ENCODE measurements around the gene COL4A1. TPM values are rescaled to one million over a fixed set of nuclear protein-coding genes. Genes with fewer than 3 reads are reported as not detected.

COL4A1 gene
- total RNA-seq, 2 experiments from 2014 or later: not detected

DNA sequence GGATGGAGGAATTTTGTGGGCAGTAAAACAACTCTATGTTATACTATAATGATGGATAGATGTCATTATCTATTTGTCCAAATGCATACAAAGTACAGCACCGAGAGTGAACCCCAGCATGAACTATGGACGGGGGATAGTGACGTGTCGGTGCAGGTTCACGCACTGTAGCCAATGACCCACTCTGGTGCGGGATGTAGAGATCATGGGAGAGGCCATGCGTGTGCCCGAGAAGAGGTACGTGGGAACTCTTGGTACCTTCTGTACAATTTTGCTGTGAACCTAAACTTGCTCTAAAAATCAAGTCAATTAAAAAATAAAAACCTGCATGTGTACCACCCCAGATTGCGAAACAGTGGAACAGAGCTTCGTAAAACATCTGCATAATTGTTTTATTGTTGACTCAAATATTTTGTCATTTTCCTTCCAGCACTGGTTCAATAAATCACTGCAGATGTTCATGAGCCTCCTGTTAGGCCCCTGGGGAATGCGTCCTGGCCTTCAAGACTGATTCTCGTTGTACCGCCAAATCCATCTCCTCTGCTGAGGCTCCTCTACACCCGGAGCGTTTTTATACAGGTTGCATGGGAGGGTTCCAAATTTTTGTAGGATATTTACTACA lies 30.9 kb downstream of the COL4A1 start:
- Mint-ChIP-seq H3K9me3 (no peaks in the 10 kb centered on the region), H3K4me3 (no peak overlapping the region), H3K4me1 (peaks cover 3% of the 10 kb centered on the region), H3K36me3 (no peaks in the 10 kb centered on the region), H3K27me3 (peaks cover 27% of the 10 kb centered on the region), H3K27ac (no peak overlapping the region)
- no peak for DNase-seq

DNA sequence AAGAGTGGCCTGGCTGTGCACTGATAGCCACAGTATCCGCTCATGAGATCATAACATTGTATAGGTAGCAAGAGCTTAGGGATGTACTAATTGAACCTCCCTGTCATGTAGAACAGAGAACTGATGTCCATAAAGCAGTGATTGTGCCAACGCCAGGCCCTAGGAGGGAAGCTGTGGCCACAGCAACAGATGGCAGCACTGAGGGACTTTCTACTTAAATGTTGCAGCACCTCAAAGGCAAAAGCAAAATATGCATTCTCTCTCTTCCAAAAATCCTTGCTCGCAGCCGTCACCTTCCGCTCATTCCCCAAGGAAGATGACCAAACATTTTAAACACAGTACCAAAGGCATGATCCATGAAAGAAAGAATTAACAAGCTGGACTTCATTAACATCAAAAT lies 32.3 kb downstream of the COL4A1 start:
- Mint-ChIP-seq H3K27ac (no peak overlapping the region), H3K4me1 (no peaks in the 10 kb centered on the region), H3K27me3 (peaks cover 26% of the 10 kb centered on the region), H3K4me3 (no peak overlapping the region), H3K9me3 (no peaks in the 10 kb centered on the region), H3K36me3 (no peaks in the 10 kb centered on the region)
- no peak for DNase-seq

DNA sequence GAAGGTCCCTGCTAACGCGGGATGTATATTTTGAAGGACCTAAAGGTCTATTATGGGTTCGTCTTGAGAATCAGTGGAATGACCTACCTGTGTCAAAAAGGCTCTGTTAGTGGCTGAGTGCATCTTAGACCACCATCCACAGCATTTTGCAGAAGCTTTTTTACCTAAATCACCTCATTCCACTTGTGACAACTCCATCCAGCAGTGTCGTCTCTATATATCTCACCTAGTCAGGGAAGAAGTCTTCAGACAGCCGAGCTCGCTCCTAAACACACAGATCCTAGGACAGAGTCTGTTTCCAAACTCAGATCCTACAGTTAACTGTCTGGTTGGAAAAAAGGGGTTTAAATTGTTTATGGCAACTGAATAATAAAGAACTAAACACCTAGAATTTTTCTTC lies 33.7 kb downstream of the COL4A1 start:
- no peak overlapping the region for H3K4me3 Mint-ChIP-seq
- no peaks in the 10 kb centered on the region for H3K36me3 Mint-ChIP-seq
- H3K4me1 Mint-ChIP-seq: no peaks in the 10 kb centered on the region
- H3K27me3 Mint-ChIP-seq: peaks cover 21% of the 10 kb centered on the region
- no peaks in the 10 kb centered on the region for H3K9me3 Mint-ChIP-seq
- DNase-seq: no peak
- H3K27ac Mint-ChIP-seq: no peak overlapping the region

DNA sequence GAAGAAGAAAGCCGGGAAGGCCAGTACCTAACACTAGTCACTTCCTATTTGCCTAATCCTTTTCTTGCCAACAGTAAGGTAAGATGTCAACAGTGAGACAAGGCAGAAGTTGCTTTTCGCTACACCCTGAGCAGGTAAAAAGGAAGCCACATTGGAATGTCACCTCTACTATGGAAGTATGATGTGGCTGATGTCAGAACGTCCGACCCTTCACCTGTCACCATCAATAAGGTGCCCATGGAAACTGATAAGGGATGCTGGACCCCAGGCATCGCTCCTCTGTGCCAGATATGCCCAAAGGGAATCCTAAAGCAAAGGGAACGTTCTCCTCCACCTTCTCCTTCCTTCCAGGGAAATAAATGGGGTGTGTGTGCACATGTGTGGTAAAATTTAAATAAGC lies 34.3 kb downstream of the COL4A1 start:
- H3K27ac Mint-ChIP-seq: no peak overlapping the region
- no peaks in the 10 kb centered on the region for H3K9me3 Mint-ChIP-seq
- no peak overlapping the region for H3K4me3 Mint-ChIP-seq
- H3K36me3 Mint-ChIP-seq: no peaks in the 10 kb centered on the region
- no peak for DNase-seq
- peaks cover 19% of the 10 kb centered on the region for H3K27me3 Mint-ChIP-seq
- no peaks in the 10 kb centered on the region for H3K4me1 Mint-ChIP-seq

DNA sequence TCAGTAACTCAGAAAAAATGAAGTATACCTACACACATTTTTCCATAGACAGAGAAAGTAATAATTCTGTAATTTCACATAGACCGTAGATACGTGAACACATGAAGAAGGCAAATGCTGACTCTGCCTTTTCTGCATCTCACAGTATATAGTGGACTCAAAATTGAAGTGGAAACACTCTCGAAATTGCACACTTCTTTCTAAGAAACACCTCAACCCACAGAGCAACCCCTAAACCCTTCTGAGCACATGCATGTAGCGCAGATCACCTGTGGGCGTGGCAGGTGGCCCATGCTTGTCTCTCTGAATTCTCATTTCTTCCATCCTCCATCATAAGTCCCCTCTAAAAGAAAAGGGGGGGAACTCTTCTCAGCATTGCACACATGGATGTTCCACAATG lies 34.7 kb downstream of the COL4A1 start:
- H3K9me3 Mint-ChIP-seq: no peaks in the 10 kb centered on the region
- H3K4me1 Mint-ChIP-seq: no peaks in the 10 kb centered on the region
- H3K36me3 Mint-ChIP-seq: no peaks in the 10 kb centered on the region
- no peak for DNase-seq
- H3K27me3 Mint-ChIP-seq: peaks cover 19% of the 10 kb centered on the region
- no peak overlapping the region for H3K4me3 Mint-ChIP-seq
- H3K27ac Mint-ChIP-seq: no peak overlapping the region

DNA sequence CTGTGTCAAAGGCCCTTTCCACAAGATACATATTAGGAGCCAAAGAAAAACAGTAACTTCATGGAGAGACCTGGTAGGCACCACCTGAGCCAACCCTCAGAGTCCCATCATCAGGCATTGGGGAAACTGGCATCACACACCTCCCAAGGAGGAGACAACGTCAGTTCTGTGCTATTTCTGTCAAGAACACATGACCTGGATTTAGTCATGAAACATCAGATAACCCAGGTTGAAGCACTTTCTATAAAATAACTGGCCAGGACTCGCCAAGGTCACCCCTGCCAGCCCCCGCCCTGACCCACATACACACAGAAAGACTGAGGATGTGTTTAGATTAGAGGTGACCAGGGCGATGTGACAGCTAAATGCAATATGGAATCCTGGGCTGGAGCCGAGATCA lies 35.6 kb downstream of the COL4A1 start:
- no peak for DNase-seq
- Mint-ChIP-seq H3K27me3 (peaks cover 19% of the 10 kb centered on the region), H3K36me3 (no peaks in the 10 kb centered on the region), H3K4me3 (no peak overlapping the region), H3K4me1 (no peaks in the 10 kb centered on the region), H3K9me3 (no peaks in the 10 kb centered on the region), H3K27ac (no peak overlapping the region)

DNA sequence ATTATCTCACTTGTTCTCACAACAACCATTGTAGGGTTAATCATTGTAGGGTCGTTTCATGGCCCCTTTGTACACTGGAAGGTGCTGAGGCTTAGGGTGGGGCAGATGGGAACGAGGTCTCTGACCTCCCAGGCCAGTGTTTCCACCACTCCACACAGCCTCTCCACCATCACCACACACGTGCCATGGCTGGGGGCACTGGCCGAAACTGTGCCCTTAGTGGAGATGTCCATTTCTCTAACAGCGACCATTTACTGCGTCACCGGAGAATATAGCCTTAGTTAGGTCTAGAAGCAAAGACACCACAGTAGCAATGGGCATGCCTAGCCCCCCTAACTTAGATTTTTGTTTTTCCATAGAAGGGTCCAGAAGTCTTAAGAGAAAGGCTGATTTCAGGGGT lies 36.5 kb downstream of the COL4A1 start:
- Mint-ChIP-seq H3K27ac (no peak overlapping the region), H3K4me1 (no peaks in the 10 kb centered on the region), H3K4me3 (no peak overlapping the region)

DNA sequence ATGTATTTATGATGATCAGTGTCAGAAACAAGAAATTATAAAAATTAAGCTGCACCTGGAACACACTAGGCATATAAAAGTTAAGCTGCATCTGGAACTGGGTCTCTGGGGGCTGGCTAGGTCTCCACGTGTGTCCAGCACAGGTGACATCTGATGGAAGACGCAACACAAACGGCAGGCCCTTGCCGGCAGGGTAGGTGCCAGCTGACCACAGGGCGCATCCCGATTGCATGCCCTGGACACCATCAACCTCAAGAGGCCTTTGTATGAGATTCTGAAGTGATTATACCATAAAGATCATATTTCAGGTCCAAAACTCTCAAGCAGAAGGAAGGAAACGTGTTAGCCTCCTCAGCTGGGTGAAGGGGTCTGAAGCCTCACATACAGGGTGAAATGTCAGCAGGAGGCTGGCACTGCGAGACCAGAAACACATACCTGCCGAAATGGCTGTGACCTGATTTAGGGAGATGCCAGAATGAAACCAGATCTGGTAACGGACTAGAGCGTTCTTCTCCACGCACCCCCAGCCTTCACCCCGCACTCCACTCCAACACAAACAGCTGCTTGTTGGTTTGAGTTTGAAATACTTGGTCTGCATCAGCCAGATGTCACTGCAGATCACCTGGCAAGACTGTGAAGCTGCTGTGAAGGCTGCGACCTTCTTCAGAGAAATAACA lies 37.3 kb downstream of the COL4A1 start:
- Mint-ChIP-seq H3K27me3 (peaks cover 22% of the 10 kb centered on the region), H3K4me3 (no peak overlapping the region), H3K36me3 (no peaks in the 10 kb centered on the region), H3K4me1 (no peaks in the 10 kb centered on the region), H3K9me3 (no peaks in the 10 kb centered on the region), H3K27ac (no peak overlapping the region)
- no peak for DNase-seq

More for the DNA sequence above, 36.5 kb downstream of the COL4A1 start:
- DNase-seq: no peak
- H3K9me3 Mint-ChIP-seq: no peaks in the 10 kb centered on the region
- H3K36me3 Mint-ChIP-seq: no peaks in the 10 kb centered on the region
- peaks cover 19% of the 10 kb centered on the region for H3K27me3 Mint-ChIP-seq

DNA sequence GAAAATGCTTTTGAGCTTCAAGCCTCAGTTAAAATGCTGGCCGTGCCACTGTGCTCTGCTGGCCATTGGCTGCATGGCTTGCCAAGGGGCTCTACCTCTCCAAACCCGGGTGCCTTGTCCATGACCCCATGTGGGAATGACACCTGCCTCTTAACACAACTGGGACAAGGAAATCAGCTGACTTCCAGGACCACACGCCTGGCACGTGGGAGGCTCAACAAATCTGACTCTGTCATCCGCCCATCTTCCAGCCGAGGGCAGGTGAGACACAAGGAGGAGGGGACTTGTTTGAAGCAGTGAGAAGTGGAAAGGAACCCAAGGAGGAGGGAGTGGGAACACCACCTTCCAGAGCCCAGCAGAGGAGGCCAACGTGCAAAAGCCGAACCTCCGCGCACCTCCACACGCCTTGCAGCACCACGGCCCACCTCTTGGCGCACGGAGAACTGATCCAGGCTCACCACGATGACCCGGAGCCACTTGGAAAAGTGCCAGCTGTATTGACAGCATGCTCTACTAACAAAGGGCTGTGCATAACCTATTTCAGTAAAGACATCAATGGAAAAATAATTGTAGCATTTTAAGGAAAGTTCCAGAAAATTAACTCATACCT lies 38.3 kb downstream of the COL4A1 start:
- H3K4me3 Mint-ChIP-seq: no peak overlapping the region
- H3K27ac Mint-ChIP-seq: no peak overlapping the region
- H3K4me1 Mint-ChIP-seq: no peaks in the 10 kb centered on the region
- no peaks in the 10 kb centered on the region for H3K36me3 Mint-ChIP-seq
- DNase-seq: no peak
- H3K27me3 Mint-ChIP-seq: peaks cover 27% of the 10 kb centered on the region
- H3K9me3 Mint-ChIP-seq: no peaks in the 10 kb centered on the region

DNA sequence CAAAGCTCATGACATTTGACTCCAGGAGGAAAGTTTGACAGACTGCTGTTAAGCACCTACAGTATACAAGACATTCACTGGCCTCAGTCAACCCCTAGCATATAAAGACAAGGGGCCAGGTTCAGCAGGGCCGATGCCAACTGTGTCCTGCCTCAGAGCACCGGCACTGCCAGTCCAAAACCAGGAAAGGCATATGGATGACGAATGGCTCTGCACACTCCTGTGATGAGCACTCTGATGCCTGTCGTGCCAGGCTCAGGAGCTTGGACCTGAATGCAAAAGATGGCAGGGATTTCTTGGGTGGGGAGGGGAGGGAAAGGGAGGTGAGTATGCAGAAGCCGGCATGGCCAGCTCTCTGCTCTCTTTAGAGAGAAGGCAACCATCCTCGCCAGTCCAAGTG lies 38.9 kb downstream of the COL4A1 start:
- no peak for DNase-seq
- no peaks in the 10 kb centered on the region for H3K9me3 Mint-ChIP-seq
- peaks cover 27% of the 10 kb centered on the region for H3K27me3 Mint-ChIP-seq
- H3K36me3 Mint-ChIP-seq: no peaks in the 10 kb centered on the region
- no peak overlapping the region for H3K4me3 Mint-ChIP-seq
- no peak overlapping the region for H3K27ac Mint-ChIP-seq
- H3K4me1 Mint-ChIP-seq: no peaks in the 10 kb centered on the region

DNA sequence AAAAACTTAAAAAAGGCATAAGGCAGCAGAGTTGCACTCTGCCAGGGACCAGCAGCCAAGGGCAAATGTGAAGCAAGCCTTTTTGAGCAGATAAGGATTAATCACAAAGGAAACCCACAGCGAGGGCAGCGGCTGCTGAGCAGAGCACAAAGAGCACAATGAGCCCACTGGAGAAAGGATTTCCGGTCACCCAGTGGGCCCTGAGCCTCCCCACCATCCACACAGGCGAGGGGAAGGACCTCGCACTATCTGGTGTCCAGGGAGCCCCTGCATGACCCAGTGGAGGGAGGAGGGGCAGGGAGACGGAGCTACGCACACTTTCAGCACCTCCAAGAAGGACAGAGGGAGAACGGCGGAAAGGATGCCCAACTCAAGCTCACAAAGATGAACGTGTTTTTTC lies 40.0 kb downstream of the COL4A1 start:
- no peaks in the 10 kb centered on the region for H3K9me3 Mint-ChIP-seq
- H3K36me3 Mint-ChIP-seq: no peaks in the 10 kb centered on the region
- H3K4me3 Mint-ChIP-seq: no peak overlapping the region
- DNase-seq: no peak
- H3K27ac Mint-ChIP-seq: no peak overlapping the region
- H3K4me1 Mint-ChIP-seq: no peaks in the 10 kb centered on the region
- peaks cover 30% of the 10 kb centered on the region for H3K27me3 Mint-ChIP-seq

DNA sequence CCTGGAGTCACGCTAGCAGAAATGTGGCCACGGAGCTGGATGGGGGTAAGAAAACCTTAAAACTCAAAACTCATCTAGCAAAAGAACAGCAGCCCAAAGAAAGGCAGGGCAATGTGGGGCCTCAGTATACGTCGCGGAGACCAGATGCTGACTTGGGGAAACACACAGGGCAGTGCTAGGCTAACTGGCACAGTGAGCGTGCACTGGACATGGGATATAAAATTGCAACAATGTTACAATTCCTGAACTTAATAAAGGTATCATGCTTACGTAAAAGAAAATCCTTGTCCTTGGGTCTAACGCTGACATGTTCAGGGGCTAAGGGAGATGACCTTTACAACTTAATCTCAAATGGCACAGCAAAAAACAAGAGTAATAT lies 40.5 kb downstream of the COL4A1 start:
- H3K4me3 Mint-ChIP-seq: no peak overlapping the region
- H3K27me3 Mint-ChIP-seq: peaks cover 32% of the 10 kb centered on the region
- H3K36me3 Mint-ChIP-seq: no peaks in the 10 kb centered on the region
- H3K9me3 Mint-ChIP-seq: no peaks in the 10 kb centered on the region
- DNase-seq: no peak
- H3K4me1 Mint-ChIP-seq: no peaks in the 10 kb centered on the region
- no peak overlapping the region for H3K27ac Mint-ChIP-seq

DNA sequence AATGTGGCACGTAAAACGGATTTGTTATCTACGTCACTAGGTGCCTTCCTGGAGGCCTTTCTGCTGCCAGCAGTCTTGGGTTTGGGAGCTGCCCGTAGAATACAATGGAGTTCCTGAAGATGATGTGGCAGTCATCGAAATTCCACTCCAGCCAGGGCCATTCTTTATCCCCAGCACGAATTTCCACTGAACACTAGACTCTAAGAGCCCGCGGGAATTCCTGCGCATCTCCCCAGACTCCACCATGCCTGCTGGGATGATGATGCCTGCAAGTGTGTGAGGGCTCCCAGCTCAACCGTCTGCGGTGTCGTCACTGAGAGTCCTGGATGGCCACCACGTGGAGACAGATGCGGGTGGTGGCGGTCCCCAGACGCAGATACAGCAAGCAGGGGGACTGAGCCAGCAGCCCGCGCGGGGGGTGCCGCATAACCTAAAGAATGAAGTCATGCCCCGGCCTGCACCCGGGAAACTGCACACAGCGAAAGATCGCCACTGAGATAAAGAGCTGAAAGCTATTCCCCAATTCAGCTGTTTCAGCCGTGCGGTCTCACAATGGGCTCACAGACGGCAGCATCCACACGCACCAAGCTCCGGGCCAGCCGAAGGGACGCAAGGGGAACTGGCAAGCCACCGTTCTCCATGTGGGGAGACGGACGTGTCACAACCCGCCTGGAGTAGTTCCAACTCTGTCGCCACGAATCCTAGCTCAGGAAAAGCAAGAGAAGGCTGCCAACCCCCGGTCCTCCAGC lies 41.1 kb downstream of the COL4A1 start:
- DNase-seq: no peak
- no peak overlapping the region for H3K4me3 Mint-ChIP-seq
- no peaks in the 10 kb centered on the region for H3K4me1 Mint-ChIP-seq
- H3K36me3 Mint-ChIP-seq: no peaks in the 10 kb centered on the region
- H3K27ac Mint-ChIP-seq: no peak overlapping the region
- peaks cover 32% of the 10 kb centered on the region for H3K27me3 Mint-ChIP-seq
- H3K9me3 Mint-ChIP-seq: no peaks in the 10 kb centered on the region

DNA sequence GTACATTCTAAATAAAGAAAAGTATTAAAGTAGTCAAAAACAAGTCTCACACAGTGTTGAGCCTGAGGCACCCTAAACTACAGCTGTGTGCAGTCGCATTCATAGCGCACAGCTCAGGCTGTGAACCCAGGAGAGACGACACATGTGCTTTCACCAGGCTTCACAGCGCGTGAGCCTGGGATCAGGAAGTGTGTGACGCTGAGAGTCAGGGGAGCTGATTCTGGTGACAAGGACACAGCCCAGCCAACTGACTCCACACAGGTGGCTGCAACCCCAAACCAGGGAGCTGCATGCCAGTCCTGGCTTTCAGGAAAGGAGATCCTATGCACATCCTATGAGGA lies 41.6 kb downstream of the COL4A1 start:
- H3K4me3 Mint-ChIP-seq: no peak overlapping the region
- no peak overlapping the region for H3K27ac Mint-ChIP-seq
- DNase-seq: no peak
- peaks cover 36% of the 10 kb centered on the region for H3K27me3 Mint-ChIP-seq
- no peaks in the 10 kb centered on the region for H3K4me1 Mint-ChIP-seq
- H3K36me3 Mint-ChIP-seq: no peaks in the 10 kb centered on the region
- H3K9me3 Mint-ChIP-seq: no peaks in the 10 kb centered on the region

DNA sequence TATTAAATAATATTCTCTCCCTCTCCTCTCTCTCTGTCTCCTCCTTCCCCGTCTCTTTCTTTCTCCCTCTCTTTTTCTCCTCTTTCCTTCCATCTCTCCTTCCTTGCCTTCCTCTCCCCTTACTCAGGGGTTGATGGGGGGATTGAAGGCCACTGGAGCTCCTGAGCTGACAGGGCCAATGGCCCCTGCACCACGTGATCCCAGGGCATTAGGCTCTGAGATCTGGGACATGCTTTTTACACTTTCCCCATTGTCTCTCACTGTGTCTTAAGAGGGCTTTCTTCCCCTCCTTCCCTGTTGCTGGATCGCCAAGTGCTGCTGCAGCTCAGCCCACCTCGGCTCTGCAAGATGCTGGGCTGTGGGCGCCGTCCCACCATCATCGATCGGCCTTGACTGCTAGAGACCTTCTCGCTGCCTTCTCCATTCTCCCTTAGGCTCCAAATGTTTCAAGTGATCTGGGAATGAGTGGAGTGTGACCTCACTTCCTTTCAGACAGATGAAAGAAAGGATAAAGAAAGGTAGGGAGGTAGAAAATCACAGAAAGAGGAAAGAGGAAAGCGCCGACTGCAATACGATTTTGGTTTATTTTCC lies 42.2 kb downstream of the COL4A1 start:
- no peaks in the 10 kb centered on the region for H3K9me3 Mint-ChIP-seq
- H3K36me3 Mint-ChIP-seq: no peaks in the 10 kb centered on the region
- no peaks in the 10 kb centered on the region for H3K4me1 Mint-ChIP-seq
- H3K27me3 Mint-ChIP-seq: peaks cover 37% of the 10 kb centered on the region
- no peak overlapping the region for H3K4me3 Mint-ChIP-seq
- no peak overlapping the region for H3K27ac Mint-ChIP-seq
- no peak for DNase-seq

Data from activated naive CD8-positive, alpha-beta T cell treated with anti-CD3 and anti-CD28 coated beads for 36 hours (primary cell).